HL-60/S4 treated with retinoic acid at 250 ng/mL for 4 days and 3 days (cell line): ENCODE measurements around the gene CCNK.

Source experiments
- in situ Hi-C: fragments of 300-500 bp; cut with MboI; formaldehyde crosslinking; loops from 2 replicates; pipeline ENCODE4 v1.7.0; 2022; ENCODE audit warnings: low sequenced_read_pairs

Gene CCNK

GRCh38 chr14:99518441-99519346, 37.5 kb downstream of the CCNK start:
- in situ Hi-C loops = no loop called here

DNA sequence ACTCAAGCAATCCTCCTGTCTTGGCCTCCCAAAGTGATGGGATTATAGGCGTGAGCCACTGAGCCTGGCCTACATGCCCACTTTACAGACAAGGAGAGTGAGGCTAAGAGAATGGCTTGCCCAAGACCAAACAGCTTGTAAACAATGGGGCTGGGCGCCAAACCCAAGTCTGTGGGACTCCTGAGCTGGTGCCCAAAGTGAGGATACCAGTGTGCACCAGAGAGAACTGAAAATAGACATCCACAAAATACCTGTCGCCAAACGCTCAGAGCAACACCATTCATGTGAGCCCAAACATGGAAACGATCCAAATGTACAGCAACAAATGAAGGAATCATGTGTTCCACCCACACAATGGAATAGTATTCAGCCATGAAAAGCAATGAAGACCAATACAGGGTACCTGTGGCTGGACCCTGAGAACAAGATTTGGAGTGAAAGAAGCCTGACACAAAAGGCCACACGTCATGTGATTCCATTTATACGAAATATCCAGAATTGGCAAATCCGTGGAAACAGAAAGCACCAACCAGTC, 38.2 kb downstream of the CCNK start:
- in situ Hi-C loops = no loop called here

DNA sequence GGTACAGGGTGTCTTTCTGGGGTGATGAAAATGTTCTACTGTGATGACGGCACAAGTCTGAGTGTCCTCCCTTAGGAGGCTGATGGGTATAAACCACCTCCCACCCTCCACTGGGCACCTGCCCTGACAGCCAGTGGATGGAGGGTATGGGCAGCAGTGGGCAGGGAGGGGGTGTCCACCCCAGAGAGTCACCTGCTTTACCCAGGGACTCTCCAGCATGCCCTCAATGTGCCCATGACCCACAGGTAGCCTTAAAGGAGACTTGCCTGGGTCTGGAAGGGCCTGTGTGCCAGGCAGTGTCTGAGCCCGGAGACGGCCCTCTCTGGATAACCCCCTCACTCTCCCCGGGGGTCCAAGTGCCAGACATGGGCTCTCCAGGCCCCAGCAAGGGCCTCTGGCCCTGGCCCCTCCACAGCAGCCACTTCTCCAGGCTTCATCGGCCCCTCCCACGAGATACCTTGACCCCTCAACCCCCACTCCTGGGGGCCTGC, 38.8 kb downstream of the CCNK start:
- in situ Hi-C loops = no loop called here

DNA sequence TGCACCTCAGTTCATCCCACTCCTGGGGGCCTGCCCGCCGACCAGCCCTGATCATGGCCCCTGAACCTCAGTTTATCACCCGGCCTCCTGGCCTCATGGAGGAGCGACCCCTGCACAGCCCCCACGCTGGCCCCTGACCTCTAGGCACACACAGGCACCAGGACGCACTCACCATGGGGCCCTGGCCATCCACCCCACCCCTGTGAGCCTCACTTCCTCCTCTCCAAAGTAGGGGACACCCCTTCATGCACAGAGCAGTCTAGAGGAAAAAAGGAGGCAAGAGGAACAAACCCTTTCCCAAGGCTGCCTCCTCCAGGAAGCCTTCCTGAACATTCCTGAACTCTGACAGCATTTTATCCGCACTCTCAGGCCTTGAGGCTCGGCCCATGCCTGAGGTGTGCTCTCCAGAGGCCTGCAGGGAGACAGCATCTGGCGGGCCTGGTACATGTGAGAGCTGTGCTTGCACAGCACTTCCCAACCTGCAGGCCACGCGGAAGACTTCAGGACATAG, 39.4 kb downstream of the CCNK start:
- in situ Hi-C loops = no loop called here

DNA sequence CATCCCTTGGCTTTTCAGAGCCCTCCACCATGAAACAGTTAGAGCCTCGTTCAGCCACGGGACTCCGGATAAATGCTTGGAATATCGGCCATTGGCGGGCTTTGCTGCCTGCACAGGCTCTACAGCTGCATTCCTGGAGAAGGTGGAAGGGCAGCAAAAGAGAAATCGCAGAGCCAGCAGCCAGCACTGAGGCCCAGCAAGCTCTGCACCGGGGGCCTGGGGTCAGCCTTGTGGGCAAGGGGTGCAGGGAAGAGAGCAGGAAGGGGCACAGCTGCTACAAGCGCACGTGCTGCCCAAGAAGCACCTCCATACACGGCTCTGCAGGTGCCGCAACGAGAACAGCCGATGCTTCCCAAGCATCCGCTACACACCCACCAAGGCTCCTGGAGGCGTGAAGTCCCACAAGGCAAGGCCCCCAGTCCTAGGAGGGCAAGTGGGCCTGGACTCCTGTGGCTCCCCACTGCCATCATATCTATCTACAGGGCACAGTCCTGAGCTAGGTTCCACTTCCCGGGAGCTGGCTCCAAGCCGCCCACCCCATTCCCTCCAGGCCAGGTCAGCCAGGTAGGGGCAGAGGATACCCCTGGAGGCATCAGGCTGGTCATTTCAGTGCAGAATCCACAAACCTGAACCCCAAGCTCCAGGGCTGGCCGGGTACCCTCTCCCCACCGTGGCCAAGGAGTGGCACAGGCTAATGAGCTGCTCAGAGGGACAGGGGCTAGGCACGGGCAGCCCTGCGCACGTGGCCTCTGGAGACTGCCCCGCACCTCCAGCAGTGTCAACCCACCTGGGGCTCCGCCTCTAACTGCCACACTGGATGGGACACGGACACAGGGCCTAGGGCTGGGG, 40.2 kb downstream of the CCNK start:
- in situ Hi-C loops = no loop called here

DNA sequence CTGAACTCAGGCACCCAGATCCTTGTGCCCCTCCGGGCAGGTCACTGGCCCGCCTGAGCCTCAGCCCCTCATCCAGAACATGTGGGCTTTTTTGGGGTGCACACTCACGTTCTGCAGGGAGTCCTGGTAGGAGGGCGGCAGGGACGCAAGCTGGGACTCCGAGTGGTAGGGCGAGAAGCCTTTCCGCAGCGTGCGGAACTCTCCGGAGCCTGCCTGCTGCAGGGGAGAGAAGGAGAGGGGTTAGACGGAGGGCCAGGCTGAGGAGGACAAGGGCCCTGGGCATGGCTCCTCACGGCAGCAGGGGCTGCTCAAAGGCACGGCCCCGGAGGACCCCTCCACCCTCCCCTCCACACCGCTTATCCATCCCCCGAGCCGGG, 40.8 kb downstream of the CCNK start:
- in situ Hi-C loops = no loop called here

DNA sequence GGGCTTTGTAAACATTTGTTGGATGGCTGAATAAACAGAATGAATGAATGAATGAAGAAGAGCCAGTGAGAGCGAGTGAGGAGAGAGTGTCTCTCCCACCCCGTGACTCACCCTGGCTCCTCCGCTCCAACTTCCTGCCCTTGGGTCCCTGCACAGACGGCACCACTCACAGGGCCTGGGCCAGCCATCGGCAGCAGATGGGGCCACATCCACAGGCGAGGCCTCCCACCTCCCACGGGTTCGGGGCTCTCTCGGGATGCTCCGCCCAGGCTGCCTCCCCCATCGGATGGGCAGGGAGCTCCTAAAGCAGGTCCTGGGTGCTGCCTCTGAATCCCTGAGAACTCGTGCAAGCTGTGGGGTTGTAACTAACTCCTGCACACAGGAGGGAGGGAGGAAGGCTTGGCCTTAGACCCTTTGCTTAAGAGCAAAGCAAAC, 41.3 kb downstream of the CCNK start:
- in situ Hi-C loops = no loop called here

GRCh38 chr14:99522934-99523703, 41.9 kb downstream of the CCNK start:
- in situ Hi-C loops = no loop called here

- in situ Hi-C loops = no loop called here
Observed at GRCh38 chr14:99523704-99524055, 42.5 kb downstream of the CCNK start.

GRCh38 chr14:99524091-99524661, 43.0 kb downstream of the CCNK start:
- in situ Hi-C loops = no loop called here

- in situ Hi-C loops = loop anchor here (25.0 kb wide), 1 partner anchor 362 kb away; no protein-coding TSS in a partner anchor
Observed at GRCh38 chr14:99524804-99525698, 43.8 kb downstream of the CCNK start.

GRCh38 chr14:99525699-99526080, 44.5 kb downstream of the CCNK start:
- in situ Hi-C loops = loop anchor here (25.0 kb wide), 1 partner anchor 362 kb away; no protein-coding TSS in a partner anchor

DNA sequence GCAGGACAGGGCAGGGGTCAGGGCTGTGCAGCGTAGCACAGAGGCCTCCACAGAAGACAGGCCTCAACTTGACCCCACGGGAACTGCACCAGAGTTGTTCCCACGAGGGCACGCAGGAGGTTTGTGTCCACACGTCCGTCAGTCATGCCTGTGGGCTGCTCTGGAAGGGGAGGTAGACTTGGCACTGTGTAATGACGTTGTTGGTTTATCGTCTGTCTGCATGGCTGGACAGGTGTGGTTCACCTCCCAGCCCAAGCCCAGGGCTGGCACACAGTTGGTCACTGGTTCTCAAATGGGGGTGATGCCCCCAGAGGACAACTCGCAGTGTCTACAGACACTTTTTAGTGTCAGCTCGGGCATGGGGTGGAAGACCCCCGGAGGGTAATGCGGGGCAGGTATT, 45.8 kb downstream of the CCNK start:
- in situ Hi-C loops = loop anchor here (25.0 kb wide), 1 partner anchor 360 kb away; no protein-coding TSS in a partner anchor

DNA sequence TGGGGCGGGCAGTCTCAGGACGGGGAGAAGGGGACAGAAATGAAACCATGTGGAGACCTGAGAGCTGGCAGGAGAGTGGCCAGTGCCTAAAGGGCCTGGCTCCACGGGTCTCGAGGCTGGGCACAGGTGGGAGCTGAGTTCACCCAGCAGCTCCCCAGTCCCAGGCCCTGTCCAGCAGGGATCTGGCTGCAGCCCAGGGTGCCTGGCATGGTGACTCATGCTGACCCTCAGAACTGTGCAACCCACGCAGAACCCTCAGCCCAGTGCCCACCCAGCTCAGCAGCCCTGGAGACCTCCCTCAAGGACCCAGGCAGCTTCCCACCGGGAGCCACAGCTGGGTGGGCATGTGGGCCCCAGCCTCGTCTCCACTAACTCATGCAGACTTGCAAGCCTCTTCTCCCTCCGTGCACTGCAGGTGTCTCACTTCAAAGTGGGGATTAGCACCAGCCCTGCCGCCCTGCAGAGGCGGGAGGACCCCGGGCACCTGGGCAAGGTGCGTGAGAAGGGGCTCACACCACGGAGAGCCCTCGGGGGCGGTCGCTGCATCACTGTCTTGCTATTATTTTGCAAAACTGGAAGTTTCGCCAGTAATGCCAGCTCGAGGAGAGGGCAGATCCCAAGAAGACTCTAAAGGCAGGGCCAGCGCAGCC, 46.3 kb downstream of the CCNK start:
- in situ Hi-C loops = loop anchor here (25.0 kb wide), 1 partner anchor 360 kb away; no protein-coding TSS in a partner anchor

DNA sequence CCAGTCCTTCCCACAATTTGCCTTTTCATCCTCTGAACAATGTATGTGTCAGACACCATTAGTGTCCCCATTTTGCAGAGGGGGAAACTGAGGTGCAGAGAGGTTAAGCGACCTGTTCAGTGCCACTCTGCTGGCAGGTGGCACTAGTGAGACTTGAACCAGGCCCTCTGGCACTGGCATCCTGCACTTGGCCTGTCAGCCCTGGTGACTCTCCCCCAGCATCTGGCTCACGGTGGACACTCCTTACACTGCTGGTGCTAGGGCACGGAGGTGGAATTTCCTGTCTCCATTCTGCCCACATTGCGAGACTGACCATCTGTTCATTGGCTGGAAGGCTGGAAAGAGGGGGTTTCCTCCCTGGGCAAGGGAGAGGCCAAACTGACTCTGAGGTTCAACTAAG, 48.7 kb downstream of the CCNK start:
- in situ Hi-C loops = loop anchor here (25.0 kb wide), 1 partner anchor 357 kb away; no protein-coding TSS in a partner anchor

- in situ Hi-C loops = loop anchor here (25.0 kb wide), 1 partner anchor 357 kb away; no protein-coding TSS in a partner anchor
Observed at GRCh38 chr14:99530407-99531155, 49.4 kb downstream of the CCNK start.

GRCh38 chr14:99531251-99532096, 50.3 kb downstream of the CCNK start:
- in situ Hi-C loops = loop anchor here (25.0 kb wide), 1 partner anchor 356 kb away; no protein-coding TSS in a partner anchor
